ENCODE data around the gene DPP8. TPM values are rescaled to one million over a fixed set of nuclear protein-coding genes. Genes with fewer than 3 reads are reported as not detected.
A peak's percentile ranks its signal among the peaks of the same experiment; 100 is the strongest.

The DPP8 gene
- total RNA-seq, 2 experiments from 2014 or later: 48.7 to 52.2 TPM

DNA sequence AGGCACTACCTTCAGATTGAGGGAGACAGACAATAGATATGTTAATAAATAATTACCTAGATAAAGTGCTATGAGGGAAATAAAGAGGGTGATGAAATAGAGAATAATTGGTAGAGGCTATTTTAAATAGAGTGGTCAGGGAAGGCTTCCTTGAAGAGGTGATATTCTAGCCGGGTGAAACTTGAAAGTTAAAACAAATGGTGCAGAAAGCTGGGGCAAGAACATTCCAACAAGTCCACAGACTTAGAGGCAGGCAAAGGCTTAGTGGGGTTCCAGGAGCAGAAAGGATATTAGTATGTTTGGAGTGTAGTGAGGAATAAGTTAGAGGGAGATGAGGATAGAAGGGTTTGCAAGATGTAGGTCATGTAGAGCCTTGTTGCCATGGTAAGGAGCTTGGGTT lies 22.8 kb upstream of the DPP8 start:
- Mint-ChIP-seq H3K4me3 (no peak overlapping the region), H3K4me1 (peaks cover 11% of the 10 kb centered on the region), H3K27me3 (no peaks in the 10 kb centered on the region), H3K27ac (no peak overlapping the region), H3K36me3 (peaks cover 16% of the 10 kb centered on the region), H3K9me3 (no peaks in the 10 kb centered on the region)
- POLR2A ChIA-PET: interaction anchor here (1.0 kb wide), 1 partner anchor 23 kb away, joined by 4 read pairs; no protein-coding TSS in a partner anchor
- no peak for ATAC-seq (ENCODE audit: low read depth)
- DNase-seq: no peak

DNA sequence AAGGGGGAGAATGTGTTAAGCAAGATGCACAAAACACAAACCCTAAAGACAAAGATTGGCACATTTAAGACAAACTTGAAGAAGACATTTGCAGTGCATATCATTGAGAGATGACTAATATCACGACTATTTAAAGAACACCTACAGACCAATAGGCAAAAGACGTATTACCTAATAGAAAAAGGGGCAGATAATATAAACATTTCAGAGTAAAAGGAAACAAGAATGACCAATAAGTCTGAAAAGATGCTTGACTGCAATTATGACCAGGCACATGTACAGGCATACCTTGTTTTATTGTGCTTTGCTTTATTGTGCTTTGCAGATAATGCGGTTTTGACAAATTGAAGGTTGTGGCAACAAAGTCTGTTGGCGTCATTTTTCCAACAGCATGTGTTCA lies 17.7 kb upstream of the DPP8 start:
- DNase-seq (no peak), ATAC-seq (ENCODE audit: low read depth) (no peak)
- Mint-ChIP-seq H3K4me3 (no peak overlapping the region), H3K4me1 (peaks cover 29% of the 10 kb centered on the region), H3K36me3 (peaks cover 19% of the 10 kb centered on the region), H3K27ac (no peak overlapping the region), H3K9me3 (no peaks in the 10 kb centered on the region), H3K27me3 (no peaks in the 10 kb centered on the region)
- POLR2A ChIA-PET: no interaction called here

DNA sequence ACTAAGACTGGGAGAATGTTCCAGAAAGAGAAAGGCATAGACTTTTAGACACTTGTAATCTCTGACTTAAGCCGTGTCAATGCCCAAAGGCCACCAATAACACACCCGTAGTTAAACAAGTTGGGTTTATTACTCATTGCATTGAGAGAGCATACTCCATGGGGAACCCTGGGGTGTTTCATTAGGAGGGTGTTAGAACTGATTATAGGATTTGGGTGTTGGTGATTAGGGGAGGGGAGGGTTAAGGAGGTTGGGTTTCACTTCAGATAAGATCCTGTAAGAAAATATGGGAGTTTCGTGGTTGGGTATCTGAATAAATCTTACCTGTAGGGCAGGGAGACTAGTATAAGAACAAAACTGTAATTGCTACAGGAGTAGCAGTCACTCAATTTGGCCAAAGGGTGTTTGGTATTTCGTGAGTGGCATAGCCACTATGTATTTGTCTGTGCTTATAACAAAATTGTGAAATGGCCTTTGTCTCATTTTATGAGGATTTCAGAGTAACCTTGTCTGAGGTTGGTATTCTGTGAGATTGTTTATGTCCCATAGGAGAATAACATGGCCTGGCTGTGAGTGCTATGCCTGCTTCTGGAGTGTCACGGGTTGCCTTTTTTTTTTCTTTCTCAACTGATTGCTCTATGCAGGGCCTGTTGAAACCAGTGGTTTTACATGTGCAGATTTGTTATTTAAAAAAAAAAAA lies 15.7 kb upstream of the DPP8 start:
- Mint-ChIP-seq H3K4me3 (no peak overlapping the region), H3K27ac (no peak overlapping the region), H3K36me3 (peaks cover 14% of the 10 kb centered on the region), H3K4me1 (peaks cover 32% of the 10 kb centered on the region), H3K9me3 (no peaks in the 10 kb centered on the region), H3K27me3 (no peaks in the 10 kb centered on the region)
- POLR2A ChIA-PET: interaction anchor here (0.7 kb wide), 2 partner anchors 172 to 228 kb away, joined by 3 read pairs; partner anchors contain the start of gene RNU5B-1
- no peak for ATAC-seq (ENCODE audit: low read depth)
- no peak for DNase-seq

DNA sequence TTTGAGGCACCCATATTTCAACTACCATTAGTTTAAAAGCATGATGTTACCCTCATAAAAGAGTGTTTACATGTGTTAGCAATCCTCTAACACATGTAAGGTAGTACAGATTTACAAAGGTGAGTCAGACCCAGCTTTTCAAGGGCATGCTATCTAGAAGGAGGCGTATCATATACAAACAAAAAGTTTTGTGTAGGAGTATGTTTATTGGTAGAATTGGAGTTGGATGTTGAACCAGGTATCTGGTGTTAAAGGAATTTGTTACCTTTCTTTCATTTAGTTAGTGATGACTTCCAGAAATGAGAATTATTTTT lies 15.2 kb upstream of the DPP8 start:
- ATAC-seq (ENCODE audit: low read depth): no peak
- H3K4me1 Mint-ChIP-seq: peaks cover 29% of the 10 kb centered on the region
- no peaks in the 10 kb centered on the region for H3K9me3 Mint-ChIP-seq
- DNase-seq: no peak
- peaks cover 2% of the 10 kb centered on the region for H3K27me3 Mint-ChIP-seq
- H3K27ac Mint-ChIP-seq: no peak overlapping the region
- POLR2A ChIA-PET: interaction anchor here (0.7 kb wide), 1 partner anchor 228 kb away, joined by 3 read pairs; the partner anchor contains the start of gene RNU5B-1
- peak overlapping the region; percentile 17 for H3K4me3 Mint-ChIP-seq
- peaks cover 11% of the 10 kb centered on the region for H3K36me3 Mint-ChIP-seq

DNA sequence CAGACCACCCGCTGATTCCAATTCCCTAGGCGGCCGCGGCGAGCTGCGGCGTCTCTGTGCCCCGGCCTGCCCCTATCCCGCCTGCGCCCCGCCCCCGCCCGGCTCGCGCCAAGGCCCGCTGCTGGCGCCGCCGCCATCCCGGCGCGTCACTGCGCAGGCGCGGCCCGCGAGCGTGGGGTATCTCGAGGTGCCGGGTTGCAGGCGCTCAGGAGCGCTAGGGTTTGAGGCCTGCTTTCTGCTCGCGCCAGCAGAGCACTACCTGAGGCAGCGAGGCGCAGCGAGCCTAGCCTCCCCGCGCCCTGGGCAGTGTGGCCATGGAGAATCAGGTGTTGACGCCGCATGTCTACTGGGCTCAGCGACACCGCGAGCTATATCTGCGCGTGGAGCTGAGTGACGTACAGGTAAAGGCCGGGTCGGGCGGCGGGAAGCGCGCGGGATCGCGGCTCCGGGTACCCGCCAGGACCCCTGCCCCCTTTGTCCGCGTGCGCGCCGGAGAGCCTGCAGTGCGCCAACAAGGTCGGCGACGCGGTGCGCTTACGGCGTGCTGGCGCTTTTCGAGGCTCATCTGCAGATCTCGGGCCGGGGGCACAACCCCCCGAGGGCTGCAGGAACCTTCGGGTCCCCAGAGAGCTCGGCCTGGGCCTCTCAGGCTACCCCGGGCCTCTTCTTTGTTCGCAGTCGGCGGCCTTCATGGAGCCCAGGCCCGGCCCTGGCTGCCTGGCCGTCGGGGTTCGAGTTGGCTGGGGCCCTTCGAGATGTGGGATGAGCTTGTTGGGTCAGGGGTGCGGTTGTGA lies 13.0 kb upstream of the DPP8 start, which contains the start of gene HACD3:
Gene HACD3, plus strand, starts transcription at position 146 of the 794 bp plus-strand sequence. Its CDS starts 169 bp downstream, at position 315.
- DNase-seq (peak; percentile 98), ATAC-seq (ENCODE audit: low read depth) (peak; percentile 97)
- Mint-ChIP-seq H3K27ac (peak within 1 kb of the TSS; percentile 83), H3K27me3 (peaks cover 2% of the 10 kb centered on the region), H3K9me3 (no peaks in the 10 kb centered on the region), H3K4me1 (peaks cover 29% of the 10 kb centered on the region), H3K4me3 (peak within 1 kb of the TSS; percentile 77), H3K36me3 (peaks cover 7% of the 10 kb centered on the region)
- POLR2A ChIA-PET: interaction anchor here (0.5 to 3.3 kb wide), 8 partner anchors 9 to 1308 kb away, joined by 3 to 28 read pairs (median 6); partner anchors contain the start of genes DPP8, INTS14, RAB11A and RNU5B-1

DNA sequence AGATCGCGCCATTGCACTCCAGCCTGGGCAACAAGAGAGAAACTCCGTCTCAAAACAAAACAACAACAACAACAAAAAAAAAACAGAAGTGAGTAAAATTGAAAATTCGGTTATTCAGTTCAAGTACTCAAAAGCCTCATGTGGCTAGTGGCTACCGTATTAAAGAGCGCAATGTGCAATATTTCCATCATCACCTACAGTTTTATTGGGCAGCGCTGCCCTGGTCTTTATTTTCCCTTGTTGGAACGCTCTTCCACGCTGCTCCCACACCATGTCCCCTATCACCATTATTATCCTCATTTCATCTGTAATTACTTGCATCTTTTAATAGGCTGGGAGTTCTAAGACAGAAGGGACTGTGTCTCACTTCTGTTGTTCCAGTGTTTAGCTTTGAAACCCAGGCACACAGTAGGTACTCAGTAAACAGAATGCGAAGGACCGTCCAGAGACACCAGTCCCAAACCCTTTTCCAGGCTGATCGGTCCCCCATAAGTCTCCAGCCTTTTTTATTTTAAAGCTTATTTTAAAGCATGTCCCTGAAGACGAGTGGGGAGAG lies 12.4 kb upstream of the DPP8 start:
- peaks cover 2% of the 10 kb centered on the region for H3K27me3 Mint-ChIP-seq
- DNase-seq (no peak), ATAC-seq (ENCODE audit: low read depth) (no peak)
- peak overlapping the region; percentile 68 for H3K27ac Mint-ChIP-seq
- peaks cover 26% of the 10 kb centered on the region for H3K4me1 Mint-ChIP-seq
- H3K4me3 Mint-ChIP-seq: peak overlapping the region; percentile 76
- POLR2A ChIA-PET: interaction anchor here (1.1 to 3.3 kb wide), 7 partner anchors 10 to 339 kb away, joined by 3 to 28 read pairs (median 6); partner anchors contain the start of genes DPP8, INTS14, RAB11A and RNU5B-1
- H3K36me3 Mint-ChIP-seq: peaks cover 5% of the 10 kb centered on the region
- H3K9me3 Mint-ChIP-seq: no peaks in the 10 kb centered on the region

DNA sequence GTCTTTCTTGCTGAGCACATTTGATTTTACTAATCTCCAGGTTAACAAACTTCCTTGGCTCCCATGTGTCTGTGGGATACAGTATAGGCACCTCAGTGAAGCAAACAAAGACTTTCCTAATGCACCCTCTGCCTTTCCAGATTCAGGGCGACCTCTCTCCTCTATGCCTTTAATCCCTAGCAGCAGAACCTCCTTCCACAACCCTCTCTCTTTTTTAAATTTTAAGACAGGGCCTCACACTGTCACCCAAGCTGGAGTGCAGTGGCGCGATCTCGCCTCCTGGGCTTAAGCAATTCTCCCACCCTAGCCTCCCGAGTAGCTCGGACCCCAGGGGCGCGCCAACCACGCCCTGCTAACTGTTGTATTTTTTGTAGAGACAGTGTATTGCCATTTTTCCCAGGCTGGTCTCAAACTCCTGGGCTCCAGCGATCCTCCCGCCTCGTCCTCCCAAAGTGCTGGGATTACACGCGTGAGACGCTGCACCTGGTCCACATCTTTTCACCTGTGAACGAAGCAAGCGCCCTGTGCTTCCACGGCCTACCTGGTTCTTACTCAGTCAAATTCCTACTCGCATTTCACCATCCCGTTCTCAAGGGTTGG lies 11.1 kb upstream of the DPP8 start:
- POLR2A ChIA-PET: interaction anchor here (0.5 to 3.3 kb wide), 3 partner anchors 12 to 59 kb away, joined by 4 to 28 read pairs (median 8); partner anchors contain the start of gene DPP8
- Mint-ChIP-seq H3K4me1 (peaks cover 21% of the 10 kb centered on the region), H3K9me3 (no peaks in the 10 kb centered on the region), H3K27ac (no peak overlapping the region), H3K4me3 (no peak overlapping the region), H3K27me3 (peaks cover 4% of the 10 kb centered on the region), H3K36me3 (no peaks in the 10 kb centered on the region)
- DNase-seq: no peak
- ATAC-seq (ENCODE audit: low read depth): no peak

DNA sequence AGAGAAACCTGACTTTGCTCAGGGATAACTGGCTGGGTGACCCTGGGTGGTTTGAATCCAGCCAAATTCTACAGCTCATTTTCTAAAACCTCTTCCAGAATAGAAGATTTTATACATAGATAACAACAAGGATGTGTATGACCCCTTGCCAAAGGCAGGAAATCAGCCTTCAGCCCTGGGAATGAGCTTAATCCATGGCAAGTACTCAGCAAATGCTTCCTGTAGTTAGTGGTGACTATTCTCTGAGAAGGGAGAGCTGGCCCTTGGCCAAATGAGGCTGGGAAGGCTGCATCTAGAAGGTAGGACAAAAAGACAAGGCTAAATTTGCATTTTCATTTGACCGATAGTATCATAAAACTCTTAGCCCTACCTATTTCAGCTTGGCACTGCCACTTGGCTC lies 8.1 kb upstream of the DPP8 start:
- no peaks in the 10 kb centered on the region for H3K9me3 Mint-ChIP-seq
- POLR2A ChIA-PET: interaction anchor here (0.7 kb wide), 1 partner anchor 379 kb away, joined by 3 read pairs; no protein-coding TSS in a partner anchor
- no peaks in the 10 kb centered on the region for H3K36me3 Mint-ChIP-seq
- no peak overlapping the region for H3K27ac Mint-ChIP-seq
- DNase-seq: no peak
- H3K27me3 Mint-ChIP-seq: peaks cover 7% of the 10 kb centered on the region
- peaks cover 7% of the 10 kb centered on the region for H3K4me1 Mint-ChIP-seq
- ATAC-seq (ENCODE audit: low read depth): no peak
- H3K4me3 Mint-ChIP-seq: no peak overlapping the region

DNA sequence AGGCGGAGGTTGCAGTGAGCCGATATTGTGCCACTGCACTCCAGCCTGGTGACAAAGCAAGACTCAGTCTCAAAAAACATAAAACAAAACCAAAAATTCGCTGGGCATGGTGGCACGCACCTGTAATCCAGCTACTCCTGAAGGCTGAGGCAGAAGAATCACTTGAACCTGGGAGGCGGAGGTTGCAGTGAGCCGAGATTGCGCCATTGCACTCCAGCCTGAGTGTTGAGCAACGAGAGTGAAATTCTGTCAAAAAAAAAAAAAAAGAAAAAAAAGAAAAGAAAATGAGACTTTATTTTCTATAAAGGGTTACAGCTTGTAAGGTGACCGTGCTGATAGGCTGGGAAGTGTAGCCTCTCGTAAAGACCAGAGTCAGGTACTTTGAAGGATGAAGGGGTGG lies 6.7 kb upstream of the DPP8 start:
- Mint-ChIP-seq H3K4me1 (peaks cover 2% of the 10 kb centered on the region), H3K27me3 (peaks cover 7% of the 10 kb centered on the region), H3K27ac (no peak overlapping the region), H3K36me3 (no peaks in the 10 kb centered on the region), H3K9me3 (no peaks in the 10 kb centered on the region), H3K4me3 (no peak overlapping the region)
- POLR2A ChIA-PET: interaction anchor here (0.5 kb wide), 1 partner anchor 1052 kb away, joined by 5 read pairs; no protein-coding TSS in a partner anchor
- no peak for DNase-seq
- no peak for ATAC-seq (ENCODE audit: low read depth)

DNA sequence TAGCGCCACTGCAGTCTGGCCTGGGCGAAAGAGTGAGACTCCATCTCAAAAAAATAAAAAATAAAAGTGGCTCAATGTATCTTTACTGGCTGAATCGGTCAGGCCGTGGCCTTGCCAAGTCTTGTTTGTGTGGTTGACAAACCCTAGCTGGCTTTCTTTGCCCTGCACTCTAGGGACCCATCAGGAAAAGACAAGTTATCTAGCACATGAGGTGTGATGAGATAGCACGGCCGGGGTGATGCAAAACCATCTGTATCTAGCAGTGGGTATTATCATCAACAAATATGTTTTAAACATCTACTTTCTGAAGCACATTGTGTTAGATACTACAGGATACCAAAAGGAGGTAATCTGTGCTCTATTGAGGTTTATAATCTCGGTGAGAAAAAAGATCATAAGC lies 3.9 kb upstream of the DPP8 start:
- ATAC-seq (ENCODE audit: low read depth) (no peak), DNase-seq (no peak)
- no peaks in the 10 kb centered on the region for H3K9me3 Mint-ChIP-seq
- no peak overlapping the region for H3K27ac Mint-ChIP-seq
- POLR2A ChIA-PET: no interaction called here
- peaks cover 8% of the 10 kb centered on the region for H3K4me1 Mint-ChIP-seq
- no peaks in the 10 kb centered on the region for H3K36me3 Mint-ChIP-seq
- peaks cover 5% of the 10 kb centered on the region for H3K27me3 Mint-ChIP-seq
- H3K4me3 Mint-ChIP-seq: no peak overlapping the region

DNA sequence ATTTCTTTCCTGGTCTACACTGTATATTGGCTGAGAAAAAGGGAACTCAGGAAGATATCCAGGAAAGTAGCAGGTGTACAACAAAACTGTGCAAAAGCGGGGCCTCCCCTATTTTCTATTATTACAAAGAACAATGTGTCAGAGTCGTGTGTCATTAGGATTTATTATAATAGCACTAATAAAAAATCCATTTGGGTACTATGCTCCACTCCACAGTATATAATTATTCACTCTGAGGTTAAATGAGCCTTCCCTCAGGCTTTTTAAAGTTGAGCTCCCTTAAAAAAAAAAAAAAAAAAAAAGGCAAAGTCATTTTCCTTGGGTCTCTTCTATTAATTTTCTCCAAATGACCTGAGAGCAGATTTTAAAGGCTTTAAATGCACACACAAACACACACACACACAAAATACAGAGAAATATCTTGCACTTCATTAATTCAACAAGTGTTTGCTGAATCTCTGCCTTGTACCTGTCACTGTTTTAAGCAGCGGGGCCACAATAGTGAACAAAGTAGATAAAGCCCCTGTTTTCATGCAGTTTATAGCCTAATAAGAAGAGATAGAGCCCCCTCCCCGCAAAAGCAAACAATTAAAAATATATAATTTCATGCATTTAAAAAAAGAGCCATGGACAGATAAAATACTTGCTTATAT lies 1.3 kb upstream of the DPP8 start:
- Mint-ChIP-seq H3K27me3 (peaks cover 3% of the 10 kb centered on the region), H3K27ac (no peak overlapping the region), H3K36me3 (peaks cover 2% of the 10 kb centered on the region), H3K9me3 (no peaks in the 10 kb centered on the region), H3K4me3 (no peak overlapping the region), H3K4me1 (peaks cover 15% of the 10 kb centered on the region)
- POLR2A ChIA-PET: interaction anchor here (0.7 kb wide), 1 partner anchor 15 kb away, joined by 5 read pairs; no protein-coding TSS in a partner anchor
- DNase-seq: no peak
- no peak for ATAC-seq (ENCODE audit: low read depth)

DNA sequence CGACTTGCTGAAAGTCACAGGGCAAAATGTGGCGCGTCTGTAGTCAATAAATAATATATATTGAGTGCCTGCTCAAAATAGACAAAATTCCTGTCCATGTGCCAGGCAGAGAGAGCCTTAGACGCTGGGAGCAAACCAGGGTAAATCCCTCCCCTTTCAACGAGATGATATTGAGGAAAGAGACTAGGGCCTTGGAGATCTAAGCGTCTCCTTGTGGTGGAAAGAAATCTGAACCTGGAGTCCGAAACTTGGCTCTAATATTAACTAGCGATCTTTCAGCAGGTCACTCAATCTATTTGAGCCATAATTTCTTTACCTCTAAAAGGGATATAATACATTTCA lies 348 bp upstream of the DPP8 start:
- DNase-seq (no peak), ATAC-seq (ENCODE audit: low read depth) (no peak)
- POLR2A ChIA-PET: interaction anchor here (0.7 kb wide), 2 partner anchors 16 to 40 kb away, joined by 5 to 8 read pairs; no protein-coding TSS in a partner anchor
- H3K36me3 Mint-ChIP-seq: peaks cover 5% of the 10 kb centered on the region
- peaks cover 19% of the 10 kb centered on the region for H3K4me1 Mint-ChIP-seq
- H3K4me3 Mint-ChIP-seq: peak overlapping the region; percentile 89
- H3K27ac Mint-ChIP-seq: peak overlapping the region; percentile 90
- H3K27me3 Mint-ChIP-seq: peaks cover 1% of the 10 kb centered on the region
- H3K9me3 Mint-ChIP-seq: no peaks in the 10 kb centered on the region

Data from activated naive CD8-positive, alpha-beta T cell treated with anti-CD3 and anti-CD28 coated beads, Interleukin-2, amount 10 ng/mL, durations not matched to agents 7 days and 5 days (primary cell).